DMS153 treated with DMSO at 0.1 percent for 48 hours (cell line): ENCODE measurements around the gene C1QTNF6.

Experiments
- DNase-seq: peaks from one replicate; lab custom pipeline; 2025; ENCODE audit not compliant: unreplicated experiment; lab: John Stamatoyannopoulos, UW

Gene C1QTNF6

GRCh38 chr22:37164505-37164887 is 23.6 kb downstream of the C1QTNF6 start:
- DNase-seq, result no peak

- DNase-seq, result no peak
These were observed 24.2 kb downstream of the C1QTNF6 start for GRCh38 chr22:37163575-37164504.

GRCh38 chr22:37163096-37163489 is 25.0 kb downstream of the C1QTNF6 start:
- DNase-seq, result no peak

- DNase-seq, result no peak
These were observed 25.6 kb downstream of the C1QTNF6 start for GRCh38 chr22:37162221-37163095.

- no peak for DNase-seq
These were observed 26.6 kb downstream of the C1QTNF6 start for GRCh38 chr22:37161443-37161842.

- no peak for DNase-seq
These were observed 28.0 kb downstream of the C1QTNF6 start for GRCh38 chr22:37160027-37160426.

GRCh38 chr22:37158963-37159290 is 29.1 kb downstream of the C1QTNF6 start:
- DNase-seq, result no peak

GRCh38 chr22:37157516-37158285 is 30.3 kb downstream of the C1QTNF6 start:
- DNase-seq, result no peak

- no peak for DNase-seq
These were observed 31.2 kb downstream of the C1QTNF6 start for GRCh38 chr22:37156686-37157435.

- no peak for DNase-seq
These were observed 32.1 kb downstream of the C1QTNF6 start for GRCh38 chr22:37155971-37156370.

GRCh38 chr22:37154925-37155712 is 32.9 kb downstream of the C1QTNF6 start:
- no peak for DNase-seq

- no peak for DNase-seq
These were observed 34.1 kb downstream of the C1QTNF6 start for GRCh38 chr22:37153901-37154300.

GRCh38 chr22:37151401-37151800 is 36.6 kb downstream of the C1QTNF6 start:
- no peak for DNase-seq

GRCh38 chr22:37150701-37151100 is 37.3 kb downstream of the C1QTNF6 start:
- no peak for DNase-seq

GRCh38 chr22:37148742-37149665 is 39.0 kb downstream of the C1QTNF6 start:
- no peak for DNase-seq

- DNase-seq, result no peak
These were observed 39.9 kb downstream of the C1QTNF6 start for GRCh38 chr22:37148031-37148651.

- no peak for DNase-seq
These were observed 40.7 kb downstream of the C1QTNF6 start for GRCh38 chr22:37147186-37147990.
